ENCODE results near the gene SYNGR4. TPM values are rescaled to one million over a fixed set of nuclear protein-coding genes. Genes with fewer than 3 reads are reported as not detected.

Gene SYNGR4
- total RNA-seq, 1 experiment from 2014 or later = not detected

GRCh38 chr19:48405850-48406249, 41.7 kb downstream of the SYNGR4 start:
- Mint-ChIP-seq H3K9me3 (peaks cover 8% of the 10 kb centered on the region), H3K4me1 (peaks cover 42% of the 10 kb centered on the region), H3K27me3 (ENCODE audit: low read depth) (no peaks in the 10 kb centered on the region; the same call in 1 of the 2 replicates), H3K4me3 (no peak overlapping the region), H3K27ac (no peak overlapping the region), H3K36me3 (peaks cover 25% of the 10 kb centered on the region)
- DNase-seq (ENCODE audit: low spot score) = no peak
- TF ChIP-seq, protein P1, sequence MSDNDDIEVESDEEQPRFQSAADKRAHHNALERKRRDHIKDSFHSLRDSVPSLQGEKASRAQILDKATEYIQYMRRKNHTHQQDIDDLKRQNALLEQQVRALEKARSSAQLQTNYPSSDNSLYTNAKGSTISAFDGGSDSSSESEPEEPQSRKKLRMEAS (CRISPR knock-in tag; IDR thresholded peaks at IDR 0.05) = no peak
- TF ChIP-seq, protein P2, sequence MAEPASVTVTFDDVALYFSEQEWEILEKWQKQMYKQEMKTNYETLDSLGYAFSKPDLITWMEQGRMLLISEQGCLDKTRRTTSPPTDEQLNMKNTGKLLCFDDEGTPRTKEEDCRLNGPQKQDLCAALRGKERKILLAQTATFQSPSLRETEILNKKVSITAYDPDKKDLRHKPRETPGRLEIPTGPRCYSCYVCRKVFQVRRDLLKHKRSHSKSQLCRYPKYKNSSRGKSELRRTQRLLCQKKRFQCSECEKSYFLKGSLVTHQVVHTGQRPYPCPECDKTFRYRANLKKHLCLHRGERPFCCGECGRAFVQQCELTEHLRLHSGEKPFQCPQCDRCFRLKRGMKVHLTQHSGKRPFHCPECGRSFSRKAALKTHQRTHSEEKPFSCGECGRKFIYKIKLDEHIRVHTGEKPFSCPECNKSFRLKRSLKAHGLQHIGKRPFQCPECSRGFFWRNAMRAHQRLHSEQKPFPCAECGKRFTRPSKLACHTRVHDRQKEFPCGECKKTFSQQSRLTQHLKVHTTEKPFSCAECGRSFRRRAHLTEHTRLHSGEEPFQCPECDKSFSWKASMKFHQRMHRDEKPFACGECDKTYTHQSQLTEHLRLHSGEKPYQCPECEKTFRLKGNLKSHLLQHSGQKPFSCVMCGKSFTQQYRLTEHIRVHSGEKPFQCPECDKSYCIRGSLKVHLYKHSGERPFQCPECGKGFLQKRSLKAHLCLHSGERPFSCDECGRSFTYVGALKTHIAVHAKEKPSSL (CRISPR knock-in tag; conservative IDR thresholded peaks at IDR 0.05) = no peak
- no peak for TF ChIP-seq TEAD1 (CRISPR knock-in tag; IDR thresholded peaks at IDR 0.05)
- TF ChIP-seq, protein P3, sequence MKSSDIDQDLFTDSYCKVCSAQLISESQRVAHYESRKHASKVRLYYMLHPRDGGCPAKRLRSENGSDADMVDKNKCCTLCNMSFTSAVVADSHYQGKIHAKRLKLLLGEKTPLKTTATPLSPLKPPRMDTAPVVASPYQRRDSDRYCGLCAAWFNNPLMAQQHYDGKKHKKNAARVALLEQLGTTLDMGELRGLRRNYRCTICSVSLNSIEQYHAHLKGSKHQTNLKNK (CRISPR knock-in tag; IDR thresholded peaks at IDR 0.05) = no peak
- no peak for TF ChIP-seq SOX15 (CRISPR knock-in tag; IDR thresholded peaks at IDR 0.05)
- TF ChIP-seq CREM (CRISPR knock-in tag; IDR thresholded peaks at IDR 0.05) = no peak
- no peak for TF ChIP-seq ZNF263 (CRISPR knock-in tag; IDR thresholded peaks at IDR 0.05; ENCODE audit: low read depth)
- no peak for TF ChIP-seq CBFB (CRISPR knock-in tag; IDR thresholded peaks at IDR 0.05; ENCODE audit: low read depth)
- no peak for TF ChIP-seq TCF7 (CRISPR knock-in tag; IDR thresholded peaks at IDR 0.05; ENCODE audit: low read depth)
- TF ChIP-seq CDX4 (CRISPR knock-in tag; IDR thresholded peaks at IDR 0.05; ENCODE audit: borderline replicate concordance) = no peak
- no peak for TF ChIP-seq ZNF138 (CRISPR knock-in tag; conservative IDR thresholded peaks at IDR 0.05)
- TF ChIP-seq ZNF396 (CRISPR knock-in tag; IDR thresholded peaks at IDR 0.05; ENCODE audit: borderline replicate concordance) = no peak
- no peak for TF ChIP-seq SMAD4 (CRISPR knock-in tag; IDR thresholded peaks at IDR 0.05)
- TF ChIP-seq NFE2L1 (CRISPR knock-in tag; IDR thresholded peaks at IDR 0.05) = no peak
- TF ChIP-seq, protein P4, sequence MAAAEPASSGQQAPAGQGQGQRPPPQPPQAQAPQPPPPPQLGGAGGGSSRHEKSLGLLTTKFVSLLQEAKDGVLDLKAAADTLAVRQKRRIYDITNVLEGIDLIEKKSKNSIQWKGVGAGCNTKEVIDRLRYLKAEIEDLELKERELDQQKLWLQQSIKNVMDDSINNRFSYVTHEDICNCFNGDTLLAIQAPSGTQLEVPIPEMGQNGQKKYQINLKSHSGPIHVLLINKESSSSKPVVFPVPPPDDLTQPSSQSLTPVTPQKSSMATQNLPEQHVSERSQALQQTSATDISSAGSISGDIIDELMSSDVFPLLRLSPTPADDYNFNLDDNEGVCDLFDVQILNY (CRISPR knock-in tag; IDR thresholded peaks at IDR 0.05) = no peak
- no peak for TF ChIP-seq ATF3 (CRISPR knock-in tag; conservative IDR thresholded peaks at IDR 0.05)
- no peak for ATAC-seq
- CTCF ChIA-PET = interaction anchor here (1.5 to 2.9 kb wide), 3 partner anchors 10 to 203 kb away, joined by 4 to 11 read pairs (median 5); partner anchors contain the start of gene KDELR1
- POLR2A ChIA-PET = interaction anchor here (0.6 to 1.4 kb wide), 2 partner anchors 10 to 44 kb away, joined by 3 read pairs; no protein-coding TSS in a partner anchor

DNA sequence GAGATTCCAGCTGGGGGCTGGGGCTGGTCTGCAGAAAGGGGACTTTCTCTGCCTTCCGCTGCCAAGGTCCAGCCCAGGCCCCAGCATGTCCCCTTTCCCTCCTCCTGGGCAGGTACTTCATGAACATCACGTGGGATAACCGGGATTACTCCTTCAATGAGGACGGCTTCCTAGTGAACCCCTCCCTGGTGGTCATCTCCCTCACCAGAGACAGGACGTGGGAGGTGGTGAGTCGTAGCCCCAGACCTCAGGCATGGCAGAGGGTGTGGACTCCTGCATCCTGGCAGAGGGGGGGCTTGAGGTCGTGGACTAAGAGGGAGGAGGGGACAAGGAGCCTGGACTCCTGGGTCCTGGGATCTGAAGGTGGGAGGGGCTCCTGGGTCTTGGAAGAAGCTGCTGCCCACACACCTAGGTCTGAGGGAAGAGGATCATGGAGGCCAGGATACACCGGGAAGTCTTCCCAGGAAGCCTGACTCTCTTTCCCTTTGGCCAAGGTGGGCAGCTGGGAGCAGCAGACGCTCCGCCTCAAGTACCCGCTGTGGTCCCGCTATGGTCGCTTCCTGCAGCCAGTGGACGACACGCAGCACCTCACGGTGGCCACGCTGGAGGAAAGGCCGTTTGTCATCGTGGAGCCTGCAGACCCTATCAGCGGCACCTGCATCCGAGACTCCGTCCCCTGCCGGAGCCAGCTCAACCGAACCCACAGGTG, 49.9 kb downstream of the SYNGR4 start:
- CTCF ChIA-PET = interaction anchor here (0.5 to 7.6 kb wide), 14 partner anchors 9 to 1697 kb away, joined by 3 to 70 read pairs (median 5); partner anchors contain the start of genes GRIN2D, GRWD1, KDELR1 and PRKD2
- peaks cover 17% of the 10 kb centered on the region for H3K36me3 Mint-ChIP-seq
- H3K9me3 Mint-ChIP-seq = no peaks in the 10 kb centered on the region
- peak overlapping the region; percentile 80 for H3K4me3 Mint-ChIP-seq
- DNase-seq (ENCODE audit: low spot score) (peak; percentile 46), ATAC-seq (peak; percentile 1; the same call in 1 of the 2 replicates)
- H3K27ac Mint-ChIP-seq = peak overlapping the region; percentile 98
- peaks cover 4% of the 10 kb centered on the region; the same call in 1 of the 2 replicates for H3K27me3 Mint-ChIP-seq (ENCODE audit: low read depth)
- POLR2A ChIA-PET = interaction anchor here (0.7 to 2.5 kb wide), 8 partner anchors 8 to 76 kb away, joined by 3 to 27 read pairs (median 6); partner anchors contain the start of genes KDELR1, SYNGR4 and TMEM143
- H3K4me1 Mint-ChIP-seq = peaks cover 30% of the 10 kb centered on the region
- TF ChIP-seq RORB (CRISPR knock-in tag; IDR thresholded peaks at IDR 0.05) (no peak), FOXJ3 (CRISPR knock-in tag; IDR thresholded peaks at IDR 0.05; ENCODE audit: borderline replicate concordance) (no peak), MYBL2 (CRISPR knock-in tag; IDR thresholded peaks at IDR 0.05) (no peak), IRF2 (CRISPR knock-in tag; IDR thresholded peaks at IDR 0.05; ENCODE audit: borderline replicate concordance, low read depth) (no peak), USF2 (CRISPR knock-in tag; IDR thresholded peaks at IDR 0.05) (peak; percentile 64), TEAD1 (CRISPR knock-in tag; IDR thresholded peaks at IDR 0.05) (no peak), JUN (CRISPR knock-in tag; IDR thresholded peaks at IDR 0.05) (no peak)
- TF ChIP-seq, protein P4 (CRISPR knock-in tag; IDR thresholded peaks at IDR 0.05) = no peak
- TF ChIP-seq, protein P5, sequence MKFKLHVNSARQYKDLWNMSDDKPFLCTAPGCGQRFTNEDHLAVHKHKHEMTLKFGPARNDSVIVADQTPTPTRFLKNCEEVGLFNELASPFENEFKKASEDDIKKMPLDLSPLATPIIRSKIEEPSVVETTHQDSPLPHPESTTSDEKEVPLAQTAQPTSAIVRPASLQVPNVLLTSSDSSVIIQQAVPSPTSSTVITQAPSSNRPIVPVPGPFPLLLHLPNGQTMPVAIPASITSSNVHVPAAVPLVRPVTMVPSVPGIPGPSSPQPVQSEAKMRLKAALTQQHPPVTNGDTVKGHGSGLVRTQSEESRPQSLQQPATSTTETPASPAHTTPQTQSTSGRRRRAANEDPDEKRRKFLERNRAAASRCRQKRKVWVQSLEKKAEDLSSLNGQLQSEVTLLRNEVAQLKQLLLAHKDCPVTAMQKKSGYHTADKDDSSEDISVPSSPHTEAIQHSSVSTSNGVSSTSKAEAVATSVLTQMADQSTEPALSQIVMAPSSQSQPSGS (CRISPR knock-in tag; IDR thresholded peaks at IDR 0.05; ENCODE audit: borderline replicate concordance, low read depth) = no peak
- TF ChIP-seq, protein P3 (CRISPR knock-in tag; IDR thresholded peaks at IDR 0.05) = no peak
- TF ChIP-seq, protein P6, sequence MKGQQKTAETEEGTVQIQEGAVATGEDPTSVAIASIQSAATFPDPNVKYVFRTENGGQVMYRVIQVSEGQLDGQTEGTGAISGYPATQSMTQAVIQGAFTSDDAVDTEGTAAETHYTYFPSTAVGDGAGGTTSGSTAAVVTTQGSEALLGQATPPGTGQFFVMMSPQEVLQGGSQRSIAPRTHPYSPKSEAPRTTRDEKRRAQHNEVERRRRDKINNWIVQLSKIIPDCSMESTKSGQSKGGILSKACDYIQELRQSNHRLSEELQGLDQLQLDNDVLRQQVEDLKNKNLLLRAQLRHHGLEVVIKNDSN (CRISPR knock-in tag; IDR thresholded peaks at IDR 0.05) = peak; percentile 50; the same call in 1 of the 2 replicates

Data from WTC11 (cell line).